HG02981 (cell line): Measurements from ENCODE around the gene TAF3.

ENCODE experiments used
- ATAC-seq: cut with Tn5 transposase; IDR thresholded peaks from one replicate; pipeline ENCODE4 v1.9.1; 2021; ENCODE audit warnings: mild to moderate bottlenecking, moderate library complexity; ENCODE audit not compliant: unreplicated experiment

The TAF3 gene

GRCh38 chr10:7876541-7877127 is 58.3 kb downstream of the TAF3 start:
- ATAC-seq, result no peak

DNA sequence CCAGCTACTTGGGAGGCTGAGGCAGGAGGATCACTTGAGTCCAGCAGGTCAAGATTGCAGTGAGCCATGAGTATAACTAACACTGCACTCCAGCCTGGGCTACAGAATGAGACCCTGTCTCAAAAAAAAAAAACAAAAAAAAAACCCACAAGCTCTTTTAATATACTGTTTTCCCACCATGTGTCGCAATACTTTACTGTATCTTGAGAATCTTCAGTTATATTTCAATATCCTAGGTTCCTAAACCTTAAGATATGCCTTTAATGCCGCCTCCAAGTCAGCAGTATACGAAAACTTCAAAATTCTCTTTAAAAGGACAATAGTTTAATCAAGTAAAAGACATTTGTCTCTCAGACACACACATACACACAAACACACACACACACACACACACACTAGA is 62.8 kb downstream of the TAF3 start:
- ATAC-seq, result no peak

DNA sequence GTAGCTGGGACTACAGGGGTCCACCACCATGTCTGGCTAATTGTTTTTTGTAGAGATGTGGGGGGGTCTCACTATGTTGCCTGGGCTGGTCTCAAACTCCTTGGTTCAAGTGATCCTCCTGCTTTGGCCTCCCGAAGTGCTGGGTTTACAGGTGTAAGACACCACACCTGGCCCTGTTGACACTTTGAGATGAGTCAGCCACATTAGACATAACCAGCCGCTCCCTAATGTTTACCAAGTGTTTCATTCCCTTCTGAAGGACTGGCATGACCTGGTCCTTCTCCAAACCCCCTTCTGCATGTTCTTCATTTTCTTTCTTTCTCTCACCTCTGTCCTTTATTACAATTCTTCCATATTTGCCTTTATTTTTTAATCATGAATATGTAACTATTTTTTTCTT is 67.8 kb downstream of the TAF3 start:
- no peak for ATAC-seq

- no peak for ATAC-seq
These were observed 69.0 kb downstream of the TAF3 start for GRCh38 chr10:7887174-7887816.

GRCh38 chr10:7889947-7890542 is 71.7 kb downstream of the TAF3 start:
- ATAC-seq, result no peak

- no peak for ATAC-seq
These were observed 72.5 kb downstream of the TAF3 start for GRCh38 chr10:7890781-7891180.

- no peak for ATAC-seq
These were observed 73.3 kb downstream of the TAF3 start for GRCh38 chr10:7891634-7892033.

DNA sequence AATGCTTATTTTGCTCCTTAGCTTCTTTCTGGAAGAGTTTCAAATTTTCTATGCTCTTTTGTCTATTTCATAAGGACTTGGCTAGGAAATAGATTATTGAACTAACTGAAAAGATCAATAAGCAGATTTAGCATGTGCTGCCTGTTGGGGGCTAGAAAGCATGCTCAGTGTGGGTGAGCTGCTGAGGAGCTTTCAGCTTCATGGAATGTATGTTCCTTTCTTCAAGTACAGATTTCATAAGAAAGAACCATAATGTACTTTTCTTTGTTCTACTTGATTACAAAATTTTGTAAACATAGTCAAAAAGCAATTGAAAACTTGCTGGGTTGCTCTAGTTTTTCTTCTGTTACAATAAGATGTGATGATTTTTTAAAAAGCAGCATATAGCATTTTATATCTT is 73.8 kb downstream of the TAF3 start:
- no peak for ATAC-seq

GRCh38 chr10:7895699-7896090 is 77.4 kb downstream of the TAF3 start:
- no peak for ATAC-seq

GRCh38 chr10:7896297-7896696 is 78.0 kb downstream of the TAF3 start:
- ATAC-seq, result no peak

GRCh38 chr10:7901256-7901655 is 83.0 kb downstream of the TAF3 start:
- no peak for ATAC-seq

DNA sequence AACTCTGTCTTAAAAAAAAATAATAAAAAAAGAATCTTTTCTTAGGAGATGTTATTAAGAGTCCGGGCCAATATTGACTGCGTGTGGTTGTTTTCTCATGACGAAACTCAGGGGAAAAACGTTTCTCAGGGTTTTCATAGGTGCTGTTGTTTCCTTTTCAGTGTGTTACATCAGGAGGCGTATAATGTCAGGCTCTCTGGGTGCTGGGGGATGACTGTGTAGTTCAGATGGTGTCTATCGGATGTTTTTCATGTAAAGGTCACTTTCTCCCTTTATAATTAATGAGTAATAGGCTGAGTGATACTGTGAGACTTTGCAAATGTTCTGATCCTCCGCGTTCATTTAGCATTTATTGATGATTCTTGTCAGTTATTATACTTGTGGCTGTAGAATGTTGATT is 84.1 kb downstream of the TAF3 start:
- no peak for ATAC-seq

- no peak for ATAC-seq
These were observed 85.5 kb downstream of the TAF3 start for GRCh38 chr10:7903851-7904250.

- no peak for ATAC-seq
These were observed 87.8 kb downstream of the TAF3 start for GRCh38 chr10:7906128-7906527.

- no peak for ATAC-seq
These were observed 90.4 kb downstream of the TAF3 start for GRCh38 chr10:7908541-7909210.

GRCh38 chr10:7913126-7913872 is 95.0 kb downstream of the TAF3 start:
- ATAC-seq, result no peak

DNA sequence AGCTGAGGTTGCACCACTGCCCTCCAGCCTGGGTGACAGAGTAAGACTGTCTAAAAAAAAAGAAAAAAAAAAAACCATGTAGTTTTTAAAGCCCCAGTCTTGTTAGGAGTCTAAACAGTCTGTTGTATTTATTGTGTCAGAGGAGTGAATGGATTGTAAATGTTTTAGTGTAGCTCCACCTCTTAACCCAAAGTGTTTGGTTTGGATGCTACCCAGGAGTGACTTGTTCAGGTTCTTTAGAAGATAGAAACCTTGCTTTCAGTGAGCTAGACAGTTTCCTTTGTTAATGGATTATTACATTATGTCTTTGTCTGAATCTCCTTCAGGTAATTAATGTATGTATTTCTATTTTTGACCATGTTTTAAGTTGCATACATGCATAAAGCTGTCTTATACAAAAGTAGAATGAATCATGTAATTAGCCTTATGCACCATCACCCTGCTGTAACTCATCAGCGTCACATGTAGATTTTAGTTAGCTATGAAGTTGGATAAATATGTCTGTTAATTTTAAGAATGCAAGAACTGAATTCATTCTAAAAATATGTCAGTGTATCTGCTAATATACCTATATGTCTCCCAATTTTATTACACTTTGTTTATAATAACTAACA is 97.7 kb downstream of the TAF3 start:
- no peak for ATAC-seq

DNA sequence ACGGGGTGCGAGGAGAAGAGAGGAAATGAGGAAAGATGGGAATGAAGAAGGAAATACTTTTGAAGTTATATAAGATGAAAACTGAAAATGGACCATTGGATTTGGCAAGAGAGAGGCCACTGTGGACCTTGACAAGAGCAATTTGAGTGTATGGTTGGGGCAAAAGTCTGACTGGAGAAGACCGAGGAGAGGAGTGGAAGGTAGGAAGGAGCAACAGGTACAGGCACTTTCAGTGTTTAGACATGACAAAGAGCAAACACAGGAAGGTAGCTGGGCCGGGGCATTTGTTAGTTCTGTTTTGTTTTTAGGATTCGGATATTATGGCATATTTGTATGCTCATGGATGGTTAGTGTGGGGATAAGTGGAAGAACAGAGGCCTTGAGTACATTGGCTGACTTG is 99.4 kb downstream of the TAF3 start:
- ATAC-seq, result no peak

GRCh38 chr10:7922707-7923106 is 104.4 kb downstream of the TAF3 start:
- ATAC-seq, result no peak

DNA sequence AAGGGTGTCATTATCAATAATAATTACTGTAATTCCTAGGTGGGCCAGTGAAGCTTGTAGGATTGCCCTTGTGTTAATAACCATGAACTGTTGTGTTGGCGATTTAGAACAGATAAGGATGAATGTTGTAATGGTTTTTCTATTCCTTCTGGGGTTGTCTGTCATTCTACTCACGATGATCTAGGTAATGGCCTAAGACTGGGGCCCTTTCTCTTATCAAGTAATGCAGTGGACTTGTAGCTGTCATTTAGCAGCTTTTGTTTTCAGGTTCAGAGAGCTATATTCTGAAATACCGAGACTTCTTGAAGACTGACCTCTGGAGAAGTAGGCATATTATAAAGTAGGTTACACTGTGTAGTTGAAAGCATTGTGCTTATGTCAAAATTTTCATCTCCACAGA is 110.2 kb downstream of the TAF3 start:
- ATAC-seq, result no peak
